Lower lobe of right lung (tissue), 2 donors: ENCODE results near the gene NIPAL3. TPM values are rescaled to one million over a fixed set of nuclear protein-coding genes. Genes with fewer than 3 reads are reported as not detected.

Source experiments
- ATAC-seq, 2 donors: fragments of 200-7000 bp; cut with Tn5 transposase; one replicate each; pipeline ENCODE4 v1.9.1; 2020 to 2022; ENCODE audit warnings: mild to moderate bottlenecking in 2 of 2, moderate library complexity in 2 of 2
- DNase-seq: peaks from one replicate; pipeline ENCODE4 v3.0.0-alpha.2; 2020
- H3K27ac ChIP-seq: fragments of 200-600 bp; one replicate; pipeline ENCODE4 v1.8.0; 2022
- H3K27me3 ChIP-seq: fragments of 200-600 bp; one replicate; pipeline ENCODE4 v1.8.0; 2022; ENCODE audit warnings: low read depth
- H3K36me3 ChIP-seq: fragments of 200-600 bp; one replicate; pipeline ENCODE4 v1.8.0; 2022; ENCODE audit warnings: mild to moderate bottlenecking
- H3K4me1 ChIP-seq: fragments of 200-600 bp; one replicate; pipeline ENCODE4 v1.8.0; 2022
- H3K4me3 ChIP-seq: fragments of 200-600 bp; one replicate; pipeline ENCODE4 v1.8.0; 2022; ENCODE audit warnings: mild to moderate bottlenecking
- H3K9me3 ChIP-seq: fragments of 200-600 bp; one replicate; pipeline ENCODE4 v1.8.0; 2022
- intact Hi-C: fragments of 100-400 bp; cut with DNase I; formaldehyde crosslinking; loops from one replicate; pipeline ENCODE4 v1.11.0; 2022
- total RNA-seq: library from RNA; stranded (reverse); fragmentation: NEBNext Ultra II Directional; extraction: Animal tissue kit (Norgen Biotek cat#: 25700); gene quantifications from one replicate; pipeline ENCODE4 v1.2.1, GENCODE V29; 2021
- TF ChIP-seq, protein P1 (sequence below): fragments of 200-600 bp; IDR thresholded peaks from one replicate; pipeline ENCODE4 v1.8.0; 2022; ENCODE audit warnings: antibody characterized with exemption, mild to moderate bottlenecking
- donor health status: DM: no; HTN: yes; CAD: no; lungs with severe emphysema.

The NIPAL3 gene
- total RNA-seq, 1 donor from 2014 or later: 38.0 TPM

DNA sequence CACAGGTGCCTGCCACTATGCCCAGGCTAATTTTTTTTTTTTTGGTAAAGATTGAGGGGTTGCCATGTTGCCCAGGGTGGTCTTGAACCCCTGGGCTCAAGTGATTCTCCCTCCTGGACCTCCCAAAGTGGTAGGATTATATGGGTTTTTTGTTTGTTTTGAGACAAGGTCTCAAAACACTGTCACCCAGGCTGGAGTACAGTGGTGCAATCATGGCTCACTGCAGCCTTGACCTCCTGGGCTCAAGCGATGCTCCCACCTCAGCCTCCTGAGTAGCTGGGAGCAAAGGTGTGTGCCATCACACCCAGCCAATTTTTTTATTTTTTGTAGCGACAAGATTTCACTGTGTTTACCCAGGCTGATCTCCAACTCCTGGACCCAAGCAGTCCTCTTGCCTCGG lies 78.2 kb downstream of the NIPAL3 start:
- H3K9me3 ChIP-seq: no peaks in the 10 kb centered on the region
- no peak overlapping the region for H3K27ac ChIP-seq
- no peak for DNase-seq
- intact Hi-C loops: no loop called here
- no peak for ATAC-seq
- TF ChIP-seq, protein P1, sequence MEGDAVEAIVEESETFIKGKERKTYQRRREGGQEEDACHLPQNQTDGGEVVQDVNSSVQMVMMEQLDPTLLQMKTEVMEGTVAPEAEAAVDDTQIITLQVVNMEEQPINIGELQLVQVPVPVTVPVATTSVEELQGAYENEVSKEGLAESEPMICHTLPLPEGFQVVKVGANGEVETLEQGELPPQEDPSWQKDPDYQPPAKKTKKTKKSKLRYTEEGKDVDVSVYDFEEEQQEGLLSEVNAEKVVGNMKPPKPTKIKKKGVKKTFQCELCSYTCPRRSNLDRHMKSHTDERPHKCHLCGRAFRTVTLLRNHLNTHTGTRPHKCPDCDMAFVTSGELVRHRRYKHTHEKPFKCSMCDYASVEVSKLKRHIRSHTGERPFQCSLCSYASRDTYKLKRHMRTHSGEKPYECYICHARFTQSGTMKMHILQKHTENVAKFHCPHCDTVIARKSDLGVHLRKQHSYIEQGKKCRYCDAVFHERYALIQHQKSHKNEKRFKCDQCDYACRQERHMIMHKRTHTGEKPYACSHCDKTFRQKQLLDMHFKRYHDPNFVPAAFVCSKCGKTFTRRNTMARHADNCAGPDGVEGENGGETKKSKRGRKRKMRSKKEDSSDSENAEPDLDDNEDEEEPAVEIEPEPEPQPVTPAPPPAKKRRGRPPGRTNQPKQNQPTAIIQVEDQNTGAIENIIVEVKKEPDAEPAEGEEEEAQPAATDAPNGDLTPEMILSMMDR: no peak
- H3K4me3 ChIP-seq: no peak overlapping the region
- H3K4me1 ChIP-seq: no peaks in the 10 kb centered on the region
- H3K27me3 ChIP-seq: peaks cover 3% of the 10 kb centered on the region
- no peaks in the 10 kb centered on the region for H3K36me3 ChIP-seq

DNA sequence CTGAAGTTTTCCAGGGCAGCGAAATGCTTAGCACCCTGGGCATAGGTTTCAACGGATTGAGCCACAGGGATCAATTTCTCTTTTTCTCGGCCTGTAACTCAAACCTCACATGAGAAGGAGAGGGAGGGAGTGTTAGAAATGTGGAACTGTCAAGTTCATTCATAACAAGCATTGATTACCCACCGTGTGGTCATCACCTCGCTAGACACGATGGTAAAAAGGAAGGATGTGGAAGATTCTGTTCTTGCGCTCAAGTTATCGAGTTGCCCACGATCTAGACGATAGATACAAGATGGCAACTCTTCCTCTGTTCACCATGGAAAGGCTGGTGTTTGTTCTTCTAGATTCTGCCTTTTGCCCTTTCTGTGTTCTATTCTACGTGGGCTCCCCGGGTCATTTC lies 83.0 kb downstream of the NIPAL3 start:
- Histone ChIP-seq H3K9me3 (no peaks in the 10 kb centered on the region), H3K27ac (no peak overlapping the region), H3K4me1 (peaks cover 17% of the 10 kb centered on the region), H3K4me3 (no peak overlapping the region), H3K36me3 (no peaks in the 10 kb centered on the region), H3K27me3 (no peaks in the 10 kb centered on the region)
- no peak for ATAC-seq
- intact Hi-C loops: no loop called here
- TF ChIP-seq, protein P1: no peak
- DNase-seq: no peak

DNA sequence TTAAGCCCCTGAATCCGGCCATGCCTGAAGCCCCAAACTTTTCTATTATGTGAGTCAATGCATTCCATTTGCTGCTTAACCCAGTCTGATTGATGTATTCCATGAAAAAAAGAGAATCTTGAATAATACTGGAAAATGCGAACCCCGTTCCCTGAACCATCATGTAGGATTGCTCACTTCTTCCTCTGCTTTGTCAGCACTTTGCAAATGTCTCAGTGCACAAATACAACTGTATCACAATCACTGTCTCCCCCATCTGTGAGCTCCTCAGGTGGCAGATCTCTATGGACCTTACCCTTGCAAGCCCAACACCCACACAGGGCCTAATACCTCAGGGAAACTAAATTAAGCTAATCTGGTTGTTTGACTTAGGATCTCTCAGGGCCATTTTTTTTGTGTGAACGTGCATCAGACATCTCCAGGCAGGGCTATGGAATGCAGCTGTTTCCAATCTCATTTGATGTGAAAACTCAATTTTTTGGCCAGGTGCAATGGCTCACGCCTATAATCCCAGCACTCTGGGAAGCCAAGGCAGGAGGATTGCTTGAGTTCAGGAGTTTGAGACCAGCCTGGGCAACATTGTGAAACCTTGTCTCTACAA lies 84.9 kb downstream of the NIPAL3 start:
- no peak overlapping the region for H3K4me3 ChIP-seq
- ATAC-seq: no peak
- H3K27ac ChIP-seq: no peak overlapping the region
- no peaks in the 10 kb centered on the region for H3K9me3 ChIP-seq
- TF ChIP-seq, protein P1: no peak
- intact Hi-C loops: no loop called here
- peaks cover 24% of the 10 kb centered on the region for H3K4me1 ChIP-seq
- no peaks in the 10 kb centered on the region for H3K27me3 ChIP-seq
- DNase-seq: no peak
- no peaks in the 10 kb centered on the region for H3K36me3 ChIP-seq

DNA sequence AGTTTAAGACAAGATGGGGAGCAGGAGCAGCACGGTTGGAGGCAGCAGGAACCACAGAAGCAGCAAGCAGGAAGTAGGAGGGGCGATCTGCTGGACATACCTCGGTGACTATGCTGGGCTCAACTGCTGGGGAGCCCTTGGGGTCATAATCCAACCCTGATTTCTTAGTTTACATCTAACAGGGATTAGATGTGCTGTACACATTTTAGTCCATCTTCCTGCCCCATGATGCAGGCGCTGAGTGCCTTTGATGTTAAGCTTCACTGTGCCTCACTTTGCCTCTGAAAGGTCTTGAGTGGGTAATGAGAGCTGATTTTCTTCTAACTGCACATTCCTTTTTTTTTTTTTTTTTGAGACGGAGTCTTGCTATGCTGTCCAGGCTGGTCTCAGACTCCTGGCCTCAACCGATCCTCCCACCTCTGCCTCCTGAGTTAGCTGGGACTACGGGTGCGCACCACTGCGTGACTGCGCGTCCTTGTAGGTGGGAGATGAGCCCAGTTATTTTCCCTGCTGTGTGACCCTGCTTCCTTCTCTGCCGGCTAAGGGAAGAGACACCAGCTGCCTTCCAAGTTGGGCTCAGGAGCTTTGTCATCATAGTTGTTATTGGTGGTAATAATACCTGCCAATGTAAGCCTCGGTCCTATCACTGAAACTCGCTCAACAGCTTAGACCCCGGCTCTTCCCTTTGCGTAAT lies 85.9 kb downstream of the NIPAL3 start:
- H3K36me3 ChIP-seq: no peaks in the 10 kb centered on the region
- peaks cover 24% of the 10 kb centered on the region for H3K4me1 ChIP-seq
- H3K9me3 ChIP-seq: no peaks in the 10 kb centered on the region
- no peak for ATAC-seq
- intact Hi-C loops: no loop called here
- TF ChIP-seq, protein P1: no peak
- no peaks in the 10 kb centered on the region for H3K27me3 ChIP-seq
- peak overlapping the region; percentile 92 for H3K27ac ChIP-seq
- H3K4me3 ChIP-seq: peak overlapping the region; percentile 76
- DNase-seq: peak; percentile 55

DNA sequence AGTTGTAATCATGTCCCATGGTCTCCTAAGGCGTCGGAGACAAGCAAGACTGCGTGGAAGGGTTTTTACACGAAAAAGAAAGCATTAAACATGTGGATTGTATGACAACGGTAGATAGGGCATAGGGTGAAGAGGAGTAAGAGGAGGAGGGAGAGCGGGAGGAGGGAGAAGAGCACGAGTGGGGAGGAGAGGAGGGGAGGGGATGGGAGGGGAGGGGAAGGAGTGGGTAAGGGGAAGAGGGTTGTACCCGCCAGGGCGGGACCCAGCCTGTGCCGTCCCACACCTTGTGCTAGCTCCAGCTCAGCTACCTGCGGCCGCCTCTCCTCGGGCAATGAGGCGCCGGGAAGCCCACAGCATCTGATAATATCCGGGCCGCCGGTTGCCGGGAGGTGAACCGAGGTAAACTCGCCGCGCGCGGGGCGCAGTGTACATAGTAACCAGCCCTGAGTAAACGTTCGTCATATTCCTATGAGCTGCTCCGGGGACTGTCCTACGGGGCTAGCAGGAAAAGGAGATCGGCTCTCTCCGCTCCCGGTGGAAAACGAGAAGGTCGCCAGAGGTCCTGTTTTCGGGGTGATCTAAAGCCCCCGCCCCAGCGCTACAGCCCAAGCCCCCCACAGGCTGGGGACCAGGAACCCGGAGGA lies 86.6 kb downstream of the NIPAL3 start:
- H3K9me3 ChIP-seq: no peaks in the 10 kb centered on the region
- H3K36me3 ChIP-seq: no peaks in the 10 kb centered on the region
- peaks cover 24% of the 10 kb centered on the region for H3K4me1 ChIP-seq
- intact Hi-C loops: no loop called here
- TF ChIP-seq, protein P1: no peak
- DNase-seq (peak; percentile 88), ATAC-seq (peak; percentile 86)
- H3K27me3 ChIP-seq: no peaks in the 10 kb centered on the region
- H3K27ac ChIP-seq: peak overlapping the region; percentile 92
- H3K4me3 ChIP-seq: peak overlapping the region; percentile 76
